Activated T-cell treated with anti-CD3 and anti-CD28 coated beads, Interleukin-2, amount 50 U/mL, for 72 hours (primary cell): ENCODE data around the gene CAMTA2. TPM values are rescaled to one million over a fixed set of nuclear protein-coding genes. Genes with fewer than 3 reads are reported as not detected.
A peak's percentile ranks its signal among the peaks of the same experiment; 100 is the strongest.
"Not testable (repeated sequence)": the region's sequence is repeated elsewhere in the genome, so short reads cannot be mapped to it uniquely, and the experiment has no call there.

Source experiments
- ATAC-seq, 2 donors: fragments of 150-1000 bp; cut with Tn5 transposase; replicated peaks in 1 of 2; 2 replicates each; pipeline ENCODE4 v1.10.0; 2021; ENCODE audit warnings: moderate library complexity in 2 of 2, mild to moderate bottlenecking in 1 of 2
- DNase-seq, 2 donors: peaks; one replicate each; pipeline ENCODE4 v3.0.0; 2021 to 2022; ENCODE audit warnings: mixed read lengths in 1 of 2
- H3K27ac Mint-ChIP-seq: one replicate; pipeline ENCODE4 v1.8.0; 2022; ENCODE audit warnings: mild to moderate bottlenecking, moderate library complexity, mixed read lengths
- H3K27me3 Mint-ChIP-seq: one replicate; pipeline ENCODE4 v1.8.0; 2022; ENCODE audit warnings: low read depth, mixed read lengths
- H3K36me3 Mint-ChIP-seq, 2 donors: one replicate each; pipeline ENCODE4 v1.8.0; 2022; ENCODE audit warnings: mixed read lengths in 2 of 2, mild to moderate bottlenecking in 1 of 2; ENCODE audit not compliant: insufficient read depth in 2 of 2
- H3K4me1 Mint-ChIP-seq: one replicate; pipeline ENCODE4 v1.8.0; 2022; ENCODE audit warnings: low read depth, mixed read lengths
- H3K4me3 Mint-ChIP-seq, 2 donors: one replicate each; pipeline ENCODE4 v1.8.0; 2022; ENCODE audit warnings: mild to moderate bottlenecking in 2 of 2, mixed read lengths in 2 of 2, moderate library complexity in 2 of 2
- H3K9me3 Mint-ChIP-seq, 2 donors: one replicate each; pipeline ENCODE4 v1.8.0; 2022; ENCODE audit warnings: mixed read lengths in 2 of 2
- total RNA-seq, 2 donors: library from RNA; stranded (reverse); gene quantifications; one replicate each; pipeline ENCODE4 v1.2.3, GENCODE V29; 2022

The CAMTA2 gene
- total RNA-seq, 2 donors from 2014 or later = 206 to 207 TPM

- Mint-ChIP-seq H3K4me3 (peak overlapping the region in 1 of 2 donors; percentile 98), H3K27ac (no peak overlapping the region), H3K36me3 (peaks cover 14 to 31% of the 10 kb centered on the region in 2 donors), H3K27me3 (no peaks in the 10 kb centered on the region), H3K9me3 (no peaks in the 10 kb centered on the region), H3K4me1 (peaks cover 38% of the 10 kb centered on the region)
- no peak for DNase-seq
- ATAC-seq = no peak
These were observed 49.9 kb downstream of the CAMTA2 start for GRCh38 chr17:4937553-4937952.

- H3K27ac Mint-ChIP-seq = peak overlapping the region; percentile 3
- DNase-seq (no peak), ATAC-seq (no peak)
- H3K36me3 Mint-ChIP-seq = peaks cover 9 to 25% of the 10 kb centered on the region in 2 donors
- H3K4me3 Mint-ChIP-seq = no peak overlapping the region
- H3K27me3 Mint-ChIP-seq = no peaks in the 10 kb centered on the region
- peaks cover 27% of the 10 kb centered on the region for H3K4me1 Mint-ChIP-seq
- no peaks in the 10 kb centered on the region for H3K9me3 Mint-ChIP-seq
These were observed 51.0 kb downstream of the CAMTA2 start for GRCh38 chr17:4936436-4936835.

GRCh38 chr17:4935650-4936049 lies 51.8 kb downstream of the CAMTA2 start:
- DNase-seq (no peak), ATAC-seq (no peak)
- H3K36me3 Mint-ChIP-seq = peaks cover 6 to 20% of the 10 kb centered on the region in 2 donors
- H3K27ac Mint-ChIP-seq = no peak overlapping the region
- H3K4me1 Mint-ChIP-seq = peaks cover 21% of the 10 kb centered on the region
- no peaks in the 10 kb centered on the region for H3K9me3 Mint-ChIP-seq
- H3K4me3 Mint-ChIP-seq = no peak overlapping the region
- no peaks in the 10 kb centered on the region for H3K27me3 Mint-ChIP-seq

GRCh38 chr17:4934173-4934979 lies 53.1 kb downstream of the CAMTA2 start:
- ATAC-seq = peak; percentile 54 to 76
- peak in 1 of 2 donors; percentile 28 for DNase-seq
- peak overlapping the region; percentile 2 to 39 for H3K4me3 Mint-ChIP-seq
- no peaks in the 10 kb centered on the region for H3K9me3 Mint-ChIP-seq
- H3K27ac Mint-ChIP-seq = peak overlapping the region; percentile 55
- peaks cover 21% of the 10 kb centered on the region for H3K4me1 Mint-ChIP-seq
- H3K36me3 Mint-ChIP-seq = peaks cover 2 to 16% of the 10 kb centered on the region in 2 donors
- no peaks in the 10 kb centered on the region for H3K27me3 Mint-ChIP-seq

GRCh38 chr17:4933646-4934045 lies 53.8 kb downstream of the CAMTA2 start:
- H3K36me3 Mint-ChIP-seq = peaks cover 2 to 20% of the 10 kb centered on the region in 2 donors
- H3K27me3 Mint-ChIP-seq = no peaks in the 10 kb centered on the region
- DNase-seq = no peak
- no peak overlapping the region for H3K27ac Mint-ChIP-seq
- peaks cover 14% of the 10 kb centered on the region for H3K4me1 Mint-ChIP-seq
- ATAC-seq = no peak
- no peaks in the 10 kb centered on the region for H3K9me3 Mint-ChIP-seq
- H3K4me3 Mint-ChIP-seq = peak overlapping the region in 1 of 2 donors; percentile 19

- Mint-ChIP-seq H3K27me3 (no peaks in the 10 kb centered on the region), H3K4me3 (no peak overlapping the region), H3K9me3 (no peaks in the 10 kb centered on the region), H3K27ac (no peak overlapping the region), H3K36me3 (peaks cover 0 to 22% of the 10 kb centered on the region in 2 donors), H3K4me1 (peaks cover 8% of the 10 kb centered on the region)
- ATAC-seq (peak in 1 of 2 donors; percentile 11), DNase-seq (no peak)
These were observed 54.7 kb downstream of the CAMTA2 start for GRCh38 chr17:4932756-4933155.

GRCh38 chr17:4931963-4932362 lies 55.5 kb downstream of the CAMTA2 start, which contains the start of gene GP1BA:
Gene GP1BA, plus strand, starts transcription at chr17:4932277. Its CDS starts 328 bp downstream, at chr17:4932605.
- DNase-seq (no peak), ATAC-seq (no peak)
- H3K4me1 Mint-ChIP-seq = peaks cover 8% of the 10 kb centered on the region
- H3K36me3 Mint-ChIP-seq = peaks cover 2 to 16% of the 10 kb centered on the region in 2 donors
- no peaks in the 10 kb centered on the region for H3K9me3 Mint-ChIP-seq
- no peaks in the 10 kb centered on the region for H3K27me3 Mint-ChIP-seq
- H3K27ac Mint-ChIP-seq = no peak within 1 kb of the TSS
- H3K4me3 Mint-ChIP-seq = no peak within 1 kb of the TSS

- peaks cover 6% of the 10 kb centered on the region for H3K4me1 Mint-ChIP-seq
- ATAC-seq (no peak), DNase-seq (no peak)
- H3K9me3 Mint-ChIP-seq = no peaks in the 10 kb centered on the region
- no peaks in the 10 kb centered on the region for H3K27me3 Mint-ChIP-seq
- peaks cover 2 to 10% of the 10 kb centered on the region in 2 donors for H3K36me3 Mint-ChIP-seq
- no peak overlapping the region for H3K4me3 Mint-ChIP-seq
- H3K27ac Mint-ChIP-seq = no peak overlapping the region
These were observed 58.6 kb downstream of the CAMTA2 start for GRCh38 chr17:4928881-4929280.

GRCh38 chr17:4926577-4927335 lies 60.7 kb downstream of the CAMTA2 start:
- not testable (repeated sequence) for H3K27me3 Mint-ChIP-seq, DNase-seq, ATAC-seq, H3K36me3 Mint-ChIP-seq, H3K4me1 Mint-ChIP-seq, H3K9me3 Mint-ChIP-seq, H3K27ac Mint-ChIP-seq
- H3K4me3 Mint-ChIP-seq = peak overlapping the region in 1 of 2 donors; percentile 55

- no peaks in the 10 kb centered on the region for H3K27me3 Mint-ChIP-seq
These were observed 66.2 kb downstream of the CAMTA2 start for GRCh38 chr17:4921320-4921719.

GRCh38 chr17:4920351-4921048 lies 67.0 kb downstream of the CAMTA2 start:
- H3K36me3 Mint-ChIP-seq = no peaks in the 10 kb centered on the region
- no peak for ATAC-seq

More at GRCh38 chr17:4921320-4921719, 66.2 kb downstream of the CAMTA2 start:
- H3K36me3 Mint-ChIP-seq = no peaks in the 10 kb centered on the region
- no peak overlapping the region for H3K4me3 Mint-ChIP-seq
- ATAC-seq (no peak), DNase-seq (no peak)
- no peaks in the 10 kb centered on the region for H3K9me3 Mint-ChIP-seq
- H3K4me1 Mint-ChIP-seq = peaks cover 4% of the 10 kb centered on the region
- no peak overlapping the region for H3K27ac Mint-ChIP-seq

GRCh38 chr17:4919511-4920047 lies 67.9 kb downstream of the CAMTA2 start:
- DNase-seq (no peak), ATAC-seq (no peak)
- no peaks in the 10 kb centered on the region for H3K36me3 Mint-ChIP-seq
- no peak overlapping the region for H3K4me3 Mint-ChIP-seq
- no peaks in the 10 kb centered on the region for H3K9me3 Mint-ChIP-seq
- peaks cover 4% of the 10 kb centered on the region for H3K4me1 Mint-ChIP-seq
- no peaks in the 10 kb centered on the region for H3K27me3 Mint-ChIP-seq
- H3K27ac Mint-ChIP-seq = no peak overlapping the region

More at GRCh38 chr17:4920351-4921048, 67.0 kb downstream of the CAMTA2 start:
- H3K9me3 Mint-ChIP-seq = no peaks in the 10 kb centered on the region
- no peak for DNase-seq
- H3K27me3 Mint-ChIP-seq = no peaks in the 10 kb centered on the region
- H3K27ac Mint-ChIP-seq = no peak overlapping the region
- peaks cover 4% of the 10 kb centered on the region for H3K4me1 Mint-ChIP-seq
- H3K4me3 Mint-ChIP-seq = no peak overlapping the region
